PC-3 (cell line): ENCODE data around the gene CLUH. TPM values are rescaled to one million over a fixed set of nuclear protein-coding genes. Genes with fewer than 3 reads are reported as not detected.

ENCODE experiments used
- ATAC-seq: fragments of 200-7000 bp; cut with Tn5 transposase; 2 replicates; pipeline ENCODE4 v1.9.1; 2020; ENCODE audit warnings: mild to moderate bottlenecking, moderate library complexity
- BruUV-seq: library from RNA; stranded (reverse); fragments of 400-500 nt; replicated peaks from 2 replicates; lab custom pipeline; 2021; lab: Mats Ljungman, UMichigan
- CTCF ChIA-PET: fragments of 300-600 bp; sonication (Branson Sonifier 250); formaldehyde crosslinking; loops from one replicate; lab custom pipeline; 2022; ENCODE audit warnings: antibody characterized with exemption; lab: Charles Lee
- POLR2A ChIA-PET: fragments of 300-600 bp; sonication (Branson Sonifier 250); formaldehyde crosslinking; loops from one replicate; lab custom pipeline; 2022; ENCODE audit warnings: antibody characterized with exemption; ENCODE audit not compliant: unreplicated experiment; lab: Charles Lee
- DNase-seq: peaks from one replicate; pipeline ENCODE4 v3.0.0-alpha.2; 2015
- H2AFZ ChIP-seq: fragments of 300-600 bp; sonication (generic); 2 replicates; pipeline ENCODE4 v1.6.0; 2016; ENCODE audit warnings: antibody characterized with exemption, low read length
- H3F3A ChIP-seq: fragments of 300-600 bp; sonication (generic); one replicate; pipeline ENCODE4 v1.6.0; 2017; ENCODE audit warnings: antibody characterized with exemption, low read length, control low read depth, mild to moderate bottlenecking; ENCODE audit not compliant: unreplicated experiment
- H3K27ac ChIP-seq: fragments of 300-600 bp; sonication (generic); 2 replicates; pipeline ENCODE4 v1.5.1; 2016; ENCODE audit warnings: mild to moderate bottlenecking, low read length
- H3K27me3 ChIP-seq: fragments of 300-600 bp; sonication (generic); 2 replicates; pipeline ENCODE4 v1.6.1; 2016; ENCODE audit warnings: low read length, mixed read lengths
- H3K36me3 ChIP-seq: fragments of 300-600 bp; sonication (generic); 2 replicates; pipeline ENCODE4 v1.6.1; 2016; ENCODE audit warnings: low read depth, mixed run types, low read length, mixed read lengths
- H3K4me1 ChIP-seq: fragments of 300-600 bp; sonication (generic); 2 replicates; pipeline ENCODE4 v1.5.1; 2016; ENCODE audit warnings: low read length; ENCODE audit not compliant: insufficient read depth
- H3K4me2 ChIP-seq: fragments of 300-600 bp; sonication (generic); 2 replicates; pipeline ENCODE4 v1.6.0; 2016; ENCODE audit warnings: low read length
- H3K4me3 ChIP-seq: fragments of 300-600 bp; sonication (generic); 2 replicates; pipeline ENCODE4 v1.5.1; 2016; ENCODE audit warnings: mild to moderate bottlenecking, low read length, mixed read lengths
- H3K79me2 ChIP-seq: fragments of 300-600 bp; sonication (generic); 2 replicates; pipeline ENCODE4 v1.6.1; 2017; ENCODE audit warnings: low read length, mixed read lengths
- H3K9ac ChIP-seq: fragments of 300-600 bp; sonication (generic); 2 replicates; pipeline ENCODE4 v1.6.0; 2016; ENCODE audit warnings: mild to moderate bottlenecking, low read length
- H3K9me2 ChIP-seq: fragments of 300-600 bp; sonication (generic); replicated peaks from 2 replicates; pipeline ENCODE4 v1.6.1; 2016; ENCODE audit warnings: mixed run types, low read length, mixed read lengths
- H3K9me3 ChIP-seq: fragments of 300-600 bp; sonication (generic); 2 replicates; pipeline ENCODE4 v1.6.1; 2016; ENCODE audit warnings: low read length, mixed read lengths
- H4K20me1 ChIP-seq: fragments of 300-600 bp; sonication (generic); 2 replicates; pipeline ENCODE4 v1.6.1; 2016; ENCODE audit warnings: low read length, mixed read lengths
- CTCF ChIP-seq: fragments of 300-600 bp; sonication (generic); conservative IDR thresholded peaks from 2 replicates; pipeline ENCODE4 v1.5.1; 2017; ENCODE audit warnings: antibody characterized with exemption, low read depth, mild to moderate bottlenecking, low read length
- EZH2 ChIP-seq: fragments of 300-600 bp; sonication (generic); IDR thresholded peaks from one replicate; pipeline ENCODE4 v1.6.1; 2017; ENCODE audit warnings: antibody characterized with exemption, mild to moderate bottlenecking, low read length; ENCODE audit not compliant: unreplicated experiment
- EZH2phosphoT487 ChIP-seq: fragments of 300-600 bp; sonication (generic); IDR thresholded peaks from 2 replicates; pipeline ENCODE4 v1.6.1; 2018; ENCODE audit warnings: mild to moderate bottlenecking, antibody characterized with exemption, low read length, borderline replicate concordance
- intact Hi-C: fragments of 100-400 bp; cut with micrococcal nuclease; formaldehyde crosslinking; loops from 2 replicates; pipeline ENCODE4 v1.9.0; 2023
- total RNA-seq: library from RNA; depleted of rRNA; stranded (reverse); fragments of >200 nt; gene quantifications from 2 replicates; pipeline ENCODE4 v1.2.3, GENCODE V29; 2014

Gene CLUH
- total RNA-seq, 1 experiment from 2014 or later, result 108 TPM

- no peaks in the 10 kb centered on the region for H3F3A ChIP-seq
- TF ChIP-seq EZH2 (no peak), CTCF (no peak), EZH2phosphoT487 (no peak)
- no peaks in the 10 kb centered on the region for H3K9me2 ChIP-seq
- CTCF ChIA-PET, result no interaction called here
- POLR2A ChIA-PET, result no interaction called here
- DNase-seq, result no peak
- H3K4me1 ChIP-seq, result peaks cover 15% of the 10 kb centered on the region
- no peak overlapping the region for H3K27ac ChIP-seq
- peaks cover 59% of the 10 kb centered on the region for H4K20me1 ChIP-seq
- H3K9me3 ChIP-seq, result no peaks in the 10 kb centered on the region
- H2AFZ ChIP-seq, result no peak overlapping the region
- no TSS peak for BruUV-seq
- ATAC-seq, result no peak
- no peaks in the 10 kb centered on the region for H3K27me3 ChIP-seq
- H3K9ac ChIP-seq, result no peak overlapping the region
- peaks cover 7% of the 10 kb centered on the region; the same call in 1 of the 2 replicates for H3K36me3 ChIP-seq
- no peak overlapping the region for H3K4me3 ChIP-seq
- intact Hi-C loops, result no loop called here
- no peak overlapping the region for H3K4me2 ChIP-seq
- H3K79me2 ChIP-seq, result peaks cover 69% of the 10 kb centered on the region
Measured at GRCh38 chr17:2705888-2706795, 5.4 kb downstream of the CLUH start.

- intact Hi-C loops, result no loop called here
- H3K9me2 ChIP-seq, result no peaks in the 10 kb centered on the region
- H3K36me3 ChIP-seq, result peaks cover 7% of the 10 kb centered on the region; the same call in 1 of the 2 replicates
- no peak overlapping the region for H2AFZ ChIP-seq
- H3K4me1 ChIP-seq, result peaks cover 15% of the 10 kb centered on the region
- TF ChIP-seq CTCF (no peak), EZH2phosphoT487 (no peak), EZH2 (no peak)
- H3K4me3 ChIP-seq, result no peak overlapping the region
- POLR2A ChIA-PET, result no interaction called here
- no peaks in the 10 kb centered on the region for H3K27me3 ChIP-seq
- no peak overlapping the region for H3K27ac ChIP-seq
- DNase-seq, result no peak
- H3F3A ChIP-seq, result no peaks in the 10 kb centered on the region
- no peaks in the 10 kb centered on the region for H3K9me3 ChIP-seq
- ATAC-seq, result peak; percentile 37; the same call in 1 of the 2 replicates
- no peak overlapping the region for H3K9ac ChIP-seq
- BruUV-seq, result no TSS peak
- H3K79me2 ChIP-seq, result peaks cover 60% of the 10 kb centered on the region
- peaks cover 56% of the 10 kb centered on the region for H4K20me1 ChIP-seq
- CTCF ChIA-PET, result no interaction called here
- H3K4me2 ChIP-seq, result no peak overlapping the region
Measured at GRCh38 chr17:2705263-2705662, 6.3 kb downstream of the CLUH start.

- CTCF ChIA-PET, result no interaction called here
Measured at GRCh38 chr17:2704890-2705248, 6.7 kb downstream of the CLUH start.

More at GRCh38 chr17:2704890-2705248, 6.7 kb downstream of the CLUH start:
- TF ChIP-seq EZH2 (no peak), CTCF (no peak), EZH2phosphoT487 (no peak)
- H3K4me2 ChIP-seq, result no peak overlapping the region
- H3K27me3 ChIP-seq, result no peaks in the 10 kb centered on the region
- DNase-seq, result no peak
- no peak overlapping the region for H3K9ac ChIP-seq
- H3K4me1 ChIP-seq, result peaks cover 13% of the 10 kb centered on the region
- no peaks in the 10 kb centered on the region for H3K9me2 ChIP-seq
- peaks cover 52% of the 10 kb centered on the region for H4K20me1 ChIP-seq
- no TSS peak for BruUV-seq
- POLR2A ChIA-PET, result no interaction called here
- H3K9me3 ChIP-seq, result no peaks in the 10 kb centered on the region
- H2AFZ ChIP-seq, result no peak overlapping the region
- peaks cover 7% of the 10 kb centered on the region; the same call in 1 of the 2 replicates for H3K36me3 ChIP-seq
- no peaks in the 10 kb centered on the region for H3F3A ChIP-seq
- no peak overlapping the region for H3K4me3 ChIP-seq
- intact Hi-C loops, result no loop called here
- no peak overlapping the region for H3K27ac ChIP-seq
- ATAC-seq, result no peak
- peaks cover 56% of the 10 kb centered on the region for H3K79me2 ChIP-seq
